ENCODE measurements around the gene PHEX. TPM values are rescaled to one million over a fixed set of nuclear protein-coding genes. Genes with fewer than 3 reads are reported as not detected.

PHEX gene
- polyA plus RNA-seq, 1 donor from 2014 or later: 0.59 TPM

DNA sequence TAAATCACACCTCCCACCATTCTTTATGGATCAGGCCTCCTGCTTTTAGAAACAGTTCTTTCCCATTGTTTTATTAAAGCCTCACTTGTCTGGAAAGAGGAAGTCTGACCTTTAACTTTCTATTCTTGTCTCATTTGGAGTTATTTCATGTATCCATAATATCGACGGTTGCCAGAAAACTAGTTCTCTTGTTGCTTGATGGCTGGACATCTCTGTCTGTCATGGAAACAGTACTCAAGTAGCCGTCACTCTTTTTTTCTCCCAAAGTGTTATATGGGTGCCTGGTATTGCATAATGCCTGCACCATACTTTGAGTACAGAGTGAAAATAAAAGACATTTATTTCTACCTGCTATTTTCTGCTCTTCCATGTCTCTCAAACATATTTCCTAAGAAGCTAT, 61.4 kb downstream of the PHEX start:
- Histone ChIP-seq H3K36me3 (ENCODE audit: insufficient read depth, low read length) (no peaks in the 10 kb centered on the region), H3K79me2 (replicated peaks; ENCODE audit: insufficient read depth, low read length) (no peaks in the 10 kb centered on the region), H3K4me3 (ENCODE audit: low read length) (no peak overlapping the region), H3K9me2 (ENCODE audit: insufficient read depth, low read length) (no peaks in the 10 kb centered on the region), H4K20me1 (ENCODE audit: insufficient read depth) (no peaks in the 10 kb centered on the region), H3F3A (ENCODE audit: insufficient read depth, low read length, poor library complexity, severe bottlenecking) (no peaks in the 10 kb centered on the region), H3K27me3 (ENCODE audit: insufficient read depth, low read depth, low read length) (no peaks in the 10 kb centered on the region), H3K9ac (ENCODE audit: low read length) (no peak overlapping the region), H3K27ac (ENCODE audit: low read length) (no peak overlapping the region), H2AFZ (ENCODE audit: low read depth, low read length) (no peak overlapping the region), H3K9me3 (ENCODE audit: low read length) (no peaks in the 10 kb centered on the region), H3K4me2 (ENCODE audit: low read length) (no peak overlapping the region)
- TF ChIP-seq POLR2AphosphoS5 (IDR thresholded peaks at IDR 0.05): no peak
- TF ChIP-seq, protein P1, sequence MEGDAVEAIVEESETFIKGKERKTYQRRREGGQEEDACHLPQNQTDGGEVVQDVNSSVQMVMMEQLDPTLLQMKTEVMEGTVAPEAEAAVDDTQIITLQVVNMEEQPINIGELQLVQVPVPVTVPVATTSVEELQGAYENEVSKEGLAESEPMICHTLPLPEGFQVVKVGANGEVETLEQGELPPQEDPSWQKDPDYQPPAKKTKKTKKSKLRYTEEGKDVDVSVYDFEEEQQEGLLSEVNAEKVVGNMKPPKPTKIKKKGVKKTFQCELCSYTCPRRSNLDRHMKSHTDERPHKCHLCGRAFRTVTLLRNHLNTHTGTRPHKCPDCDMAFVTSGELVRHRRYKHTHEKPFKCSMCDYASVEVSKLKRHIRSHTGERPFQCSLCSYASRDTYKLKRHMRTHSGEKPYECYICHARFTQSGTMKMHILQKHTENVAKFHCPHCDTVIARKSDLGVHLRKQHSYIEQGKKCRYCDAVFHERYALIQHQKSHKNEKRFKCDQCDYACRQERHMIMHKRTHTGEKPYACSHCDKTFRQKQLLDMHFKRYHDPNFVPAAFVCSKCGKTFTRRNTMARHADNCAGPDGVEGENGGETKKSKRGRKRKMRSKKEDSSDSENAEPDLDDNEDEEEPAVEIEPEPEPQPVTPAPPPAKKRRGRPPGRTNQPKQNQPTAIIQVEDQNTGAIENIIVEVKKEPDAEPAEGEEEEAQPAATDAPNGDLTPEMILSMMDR (IDR thresholded peaks at IDR 0.05; ENCODE audit: poor library complexity, severe bottlenecking): no peak
- TF ChIP-seq EZH2 (IDR thresholded peaks at IDR 0.05; ENCODE audit: borderline replicate concordance, insufficient read depth, low read length, poor library complexity, severe bottlenecking): no peak
- TF ChIP-seq EP300 (conservative IDR thresholded peaks at IDR 0.05; ENCODE audit: poor library complexity, severe bottlenecking): no peak
- TF ChIP-seq RAD21 (conservative IDR thresholded peaks at IDR 0.05): no peak
- no peak for TF ChIP-seq TAF1 (IDR thresholded peaks at IDR 0.05; ENCODE audit: low read depth)
- no peak for TF ChIP-seq MXI1 (conservative IDR thresholded peaks at IDR 0.05; ENCODE audit: poor library complexity, severe bottlenecking)
- TF ChIP-seq, protein P2, sequence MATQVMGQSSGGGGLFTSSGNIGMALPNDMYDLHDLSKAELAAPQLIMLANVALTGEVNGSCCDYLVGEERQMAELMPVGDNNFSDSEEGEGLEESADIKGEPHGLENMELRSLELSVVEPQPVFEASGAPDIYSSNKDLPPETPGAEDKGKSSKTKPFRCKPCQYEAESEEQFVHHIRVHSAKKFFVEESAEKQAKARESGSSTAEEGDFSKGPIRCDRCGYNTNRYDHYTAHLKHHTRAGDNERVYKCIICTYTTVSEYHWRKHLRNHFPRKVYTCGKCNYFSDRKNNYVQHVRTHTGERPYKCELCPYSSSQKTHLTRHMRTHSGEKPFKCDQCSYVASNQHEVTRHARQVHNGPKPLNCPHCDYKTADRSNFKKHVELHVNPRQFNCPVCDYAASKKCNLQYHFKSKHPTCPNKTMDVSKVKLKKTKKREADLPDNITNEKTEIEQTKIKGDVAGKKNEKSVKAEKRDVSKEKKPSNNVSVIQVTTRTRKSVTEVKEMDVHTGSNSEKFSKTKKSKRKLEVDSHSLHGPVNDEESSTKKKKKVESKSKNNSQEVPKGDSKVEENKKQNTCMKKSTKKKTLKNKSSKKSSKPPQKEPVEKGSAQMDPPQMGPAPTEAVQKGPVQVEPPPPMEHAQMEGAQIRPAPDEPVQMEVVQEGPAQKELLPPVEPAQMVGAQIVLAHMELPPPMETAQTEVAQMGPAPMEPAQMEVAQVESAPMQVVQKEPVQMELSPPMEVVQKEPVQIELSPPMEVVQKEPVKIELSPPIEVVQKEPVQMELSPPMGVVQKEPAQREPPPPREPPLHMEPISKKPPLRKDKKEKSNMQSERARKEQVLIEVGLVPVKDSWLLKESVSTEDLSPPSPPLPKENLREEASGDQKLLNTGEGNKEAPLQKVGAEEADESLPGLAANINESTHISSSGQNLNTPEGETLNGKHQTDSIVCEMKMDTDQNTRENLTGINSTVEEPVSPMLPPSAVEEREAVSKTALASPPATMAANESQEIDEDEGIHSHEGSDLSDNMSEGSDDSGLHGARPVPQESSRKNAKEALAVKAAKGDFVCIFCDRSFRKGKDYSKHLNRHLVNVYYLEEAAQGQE (IDR thresholded peaks at IDR 0.05; ENCODE audit: borderline replicate concordance): no peak
- no peak for TF ChIP-seq SMC3 (conservative IDR thresholded peaks at IDR 0.05; ENCODE audit: poor library complexity)

DNA sequence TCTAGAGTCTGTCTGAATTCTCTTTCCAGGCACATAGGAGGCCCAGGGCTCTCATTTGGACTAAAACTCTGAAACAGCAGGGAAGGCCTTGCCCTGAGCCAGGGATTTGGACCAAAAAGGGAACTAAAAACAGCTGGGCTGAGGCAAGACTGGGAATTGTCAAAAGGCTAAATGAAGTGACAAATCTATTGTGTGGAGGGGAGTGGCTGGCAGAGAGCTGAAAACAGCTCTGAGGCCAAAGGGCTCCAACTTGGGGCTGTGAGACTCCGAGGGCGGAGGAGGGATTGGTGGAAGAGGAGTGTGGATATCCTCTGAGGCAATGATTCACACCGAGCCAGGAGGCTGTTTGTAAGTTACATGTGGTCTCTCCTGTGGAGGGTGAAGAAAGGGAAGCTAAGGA, 63.2 kb downstream of the PHEX start:
- Histone ChIP-seq H3K4me2 (ENCODE audit: low read length) (no peak overlapping the region), H3K4me3 (ENCODE audit: low read length) (no peak overlapping the region), H3K36me3 (ENCODE audit: insufficient read depth, low read length) (no peaks in the 10 kb centered on the region), H3K9me3 (ENCODE audit: low read length) (no peaks in the 10 kb centered on the region), H3F3A (ENCODE audit: insufficient read depth, low read length, poor library complexity, severe bottlenecking) (no peaks in the 10 kb centered on the region), H3K9ac (ENCODE audit: low read length) (no peak overlapping the region), H3K27me3 (ENCODE audit: insufficient read depth, low read depth, low read length) (no peaks in the 10 kb centered on the region), H3K79me2 (replicated peaks; ENCODE audit: insufficient read depth, low read length) (no peaks in the 10 kb centered on the region), H3K27ac (ENCODE audit: low read length) (no peak overlapping the region), H4K20me1 (ENCODE audit: insufficient read depth) (no peaks in the 10 kb centered on the region), H3K9me2 (ENCODE audit: insufficient read depth, low read length) (no peaks in the 10 kb centered on the region), H2AFZ (ENCODE audit: low read depth, low read length) (no peak overlapping the region)
- no peak for TF ChIP-seq RAD21 (conservative IDR thresholded peaks at IDR 0.05)
- no peak for TF ChIP-seq EP300 (conservative IDR thresholded peaks at IDR 0.05; ENCODE audit: poor library complexity, severe bottlenecking)
- no peak for TF ChIP-seq TAF1 (IDR thresholded peaks at IDR 0.05; ENCODE audit: low read depth)
- TF ChIP-seq, protein P1 (IDR thresholded peaks at IDR 0.05; ENCODE audit: poor library complexity, severe bottlenecking): no peak
- TF ChIP-seq, protein P2 (IDR thresholded peaks at IDR 0.05; ENCODE audit: borderline replicate concordance): no peak
- TF ChIP-seq POLR2AphosphoS5 (IDR thresholded peaks at IDR 0.05): no peak
- TF ChIP-seq EZH2 (IDR thresholded peaks at IDR 0.05; ENCODE audit: borderline replicate concordance, insufficient read depth, low read length, poor library complexity, severe bottlenecking): no peak
- TF ChIP-seq MXI1 (conservative IDR thresholded peaks at IDR 0.05; ENCODE audit: poor library complexity, severe bottlenecking): no peak
- no peak for TF ChIP-seq SMC3 (conservative IDR thresholded peaks at IDR 0.05; ENCODE audit: poor library complexity)
